GM19397 (cell line): Measurements from ENCODE around the gene BTBD19.
A peak's percentile ranks its signal among the peaks of the same experiment; 100 is the strongest.
"Not testable (repeated sequence)": the region's sequence is repeated elsewhere in the genome, so short reads cannot be mapped to it uniquely, and the experiment has no call there.

Experiments used
- ATAC-seq: cut with Tn5 transposase; IDR thresholded peaks from one replicate; pipeline ENCODE4 v1.9.1; 2021; ENCODE audit warnings: mild to moderate bottlenecking, moderate library complexity; ENCODE audit not compliant: unreplicated experiment

The BTBD19 gene

DNA sequence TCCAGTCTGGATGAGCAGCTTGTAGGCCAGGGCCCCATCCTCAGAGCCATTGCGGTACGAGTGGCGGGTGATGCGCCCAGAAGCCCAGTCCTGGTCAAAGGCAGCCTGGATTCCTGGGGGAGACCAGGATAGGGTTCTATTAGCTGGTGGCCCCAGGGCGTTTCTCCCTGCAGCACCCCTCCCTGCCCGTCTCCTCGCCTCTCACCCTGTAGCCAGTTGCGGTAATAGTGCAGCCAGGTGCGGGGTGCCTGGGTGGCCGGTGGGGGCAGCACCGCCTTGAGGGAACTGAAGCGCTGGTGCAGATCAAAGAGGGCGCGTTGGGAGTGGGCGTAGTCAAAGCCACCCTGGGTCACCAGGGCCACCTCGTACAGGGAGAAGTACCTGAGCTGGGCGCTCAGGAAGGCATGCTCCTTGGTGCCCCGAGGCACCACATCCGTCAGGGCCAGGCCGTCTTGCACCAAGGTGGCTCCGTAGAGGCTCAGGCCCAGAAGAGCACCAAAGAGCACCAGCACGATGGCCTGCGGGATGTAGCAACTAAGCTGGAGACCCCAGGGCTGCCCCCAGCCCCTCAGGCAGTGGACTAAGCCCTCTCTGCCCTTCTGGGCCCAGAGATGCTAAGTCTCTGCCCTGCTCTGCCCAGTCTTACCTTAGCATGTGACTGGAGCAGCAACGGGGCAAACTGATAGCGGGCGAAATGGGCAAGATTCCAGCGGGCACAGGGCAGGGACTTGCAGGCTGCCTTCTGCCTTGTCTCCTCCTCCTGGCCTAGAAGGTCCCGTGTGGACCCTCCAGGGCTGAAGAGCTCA, 19.1 kb downstream of the BTBD19 start:
- no peak for ATAC-seq

DNA sequence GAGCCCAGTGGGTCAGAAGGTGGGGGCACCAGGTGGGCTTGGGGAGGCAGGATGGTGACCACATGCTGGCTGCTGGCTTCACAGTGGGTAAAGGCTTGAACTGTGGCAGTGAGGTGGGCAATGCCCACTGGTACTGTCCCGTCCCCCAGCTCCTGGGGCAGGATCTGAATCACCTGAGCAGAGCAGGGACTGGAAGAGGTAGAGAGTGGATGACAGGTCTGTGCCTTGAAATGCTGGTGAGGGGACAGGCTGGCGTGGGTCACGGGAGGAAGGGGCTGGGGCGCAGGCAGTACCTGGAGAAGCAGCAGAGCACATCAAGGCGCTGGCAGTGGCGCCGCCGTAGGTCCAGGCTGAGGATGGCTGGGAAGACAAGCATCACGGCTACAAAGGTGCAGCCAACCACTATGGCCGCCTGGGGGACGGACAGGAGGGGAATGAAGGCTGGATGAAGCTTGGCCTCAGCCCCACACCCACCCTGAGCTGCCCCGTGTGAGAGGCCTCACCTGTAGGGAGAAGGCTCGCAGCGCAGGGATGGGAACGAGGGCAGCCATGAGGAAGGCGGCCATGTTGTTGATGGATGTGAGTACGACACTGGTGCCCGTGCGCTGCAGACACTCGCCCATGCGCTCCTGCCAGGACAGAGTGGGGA, 19.8 kb downstream of the BTBD19 start:
- ATAC-seq, result no peak

DNA sequence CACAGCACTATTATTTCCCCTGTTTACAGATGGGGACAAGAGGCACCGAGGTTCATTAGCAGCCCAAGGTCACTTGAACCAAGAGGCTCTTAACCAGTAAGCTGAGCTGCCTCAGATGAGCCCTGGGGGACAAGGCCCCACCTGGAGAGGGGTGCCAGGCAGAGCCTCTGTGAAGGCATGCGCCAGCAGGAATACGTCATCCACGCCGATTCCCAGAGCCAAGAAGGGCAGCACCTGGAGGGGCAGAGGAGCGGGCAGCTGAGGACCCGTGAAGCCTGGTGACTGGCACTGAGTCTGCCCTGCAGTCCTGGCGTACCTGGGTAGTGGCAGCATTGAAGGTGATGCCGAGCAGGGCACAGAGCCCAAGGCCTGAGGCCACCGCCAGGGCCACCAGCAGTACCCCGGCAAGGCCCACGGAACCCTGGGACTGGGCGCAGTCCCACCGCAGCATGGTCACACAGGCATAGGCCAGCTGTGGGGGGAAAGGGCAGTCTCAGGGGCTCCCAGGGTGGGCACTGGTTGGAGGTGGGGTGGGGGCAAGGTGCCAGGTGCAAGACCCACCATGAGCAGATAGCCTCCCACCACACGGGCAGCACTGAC, 20.6 kb downstream of the BTBD19 start:
- ATAC-seq, result no peak

DNA sequence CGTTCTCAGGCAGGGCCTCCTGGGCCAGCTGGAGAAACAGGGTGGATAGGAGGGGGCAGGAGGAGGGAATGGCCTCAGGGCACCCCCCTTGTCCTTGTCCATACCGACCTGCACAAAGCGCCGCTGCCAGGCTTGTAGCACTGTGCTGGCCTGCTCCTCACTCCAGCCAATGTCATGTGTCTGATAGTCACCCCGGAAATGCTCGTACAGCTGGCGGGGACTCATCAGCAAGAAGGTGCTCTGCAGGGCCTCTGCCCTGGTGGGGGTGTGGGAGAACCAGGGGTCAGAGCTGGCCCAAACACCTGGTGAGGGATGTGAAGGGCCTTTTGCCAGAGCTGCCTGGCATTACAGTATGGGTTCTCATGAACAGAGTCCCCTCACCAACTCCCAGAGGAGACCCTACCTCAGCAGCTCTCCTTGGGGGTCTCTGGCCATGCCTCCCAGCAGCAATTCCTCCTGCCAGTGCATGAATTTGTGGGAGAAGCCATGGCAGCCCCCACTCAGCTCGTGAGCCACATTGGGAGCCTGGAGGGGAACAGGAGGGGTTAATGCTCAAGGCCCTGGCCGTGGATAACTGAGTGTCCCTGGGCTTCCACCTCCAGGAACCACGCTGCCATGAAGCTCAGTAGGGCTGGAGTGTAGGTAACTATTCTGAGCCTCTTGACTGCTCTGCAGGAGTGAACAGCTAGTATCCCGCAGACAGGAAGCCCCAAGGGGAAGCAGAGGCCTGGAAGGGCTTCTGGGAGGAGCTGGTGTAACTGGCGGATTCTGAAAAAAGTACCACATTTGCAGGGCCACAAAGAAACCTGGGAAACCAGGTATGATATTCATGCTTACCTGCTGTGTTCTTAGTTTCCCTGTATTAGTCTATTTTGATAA, 21.4 kb downstream of the BTBD19 start:
- no peak for ATAC-seq

DNA sequence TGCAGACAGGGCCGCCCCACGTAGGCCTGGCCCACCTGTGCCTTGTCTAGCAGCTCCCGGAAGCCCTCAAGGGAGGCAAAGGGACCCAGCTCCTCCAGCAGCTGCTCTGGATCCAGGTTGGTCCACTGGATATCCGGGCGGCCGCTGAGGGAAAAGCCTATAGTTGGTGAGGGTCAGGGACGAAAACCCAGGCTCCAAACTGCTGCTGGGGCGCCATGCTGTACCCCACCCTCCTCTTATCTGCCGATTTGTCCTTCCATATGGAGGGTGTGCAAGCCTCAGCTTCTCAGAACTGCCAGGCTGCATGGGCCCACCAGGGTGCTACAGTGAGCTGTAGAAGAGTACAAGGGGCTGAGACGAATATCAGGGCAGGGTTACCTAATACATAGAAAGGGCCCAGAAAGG, 22.6 kb downstream of the BTBD19 start:
- no peak for ATAC-seq

DNA sequence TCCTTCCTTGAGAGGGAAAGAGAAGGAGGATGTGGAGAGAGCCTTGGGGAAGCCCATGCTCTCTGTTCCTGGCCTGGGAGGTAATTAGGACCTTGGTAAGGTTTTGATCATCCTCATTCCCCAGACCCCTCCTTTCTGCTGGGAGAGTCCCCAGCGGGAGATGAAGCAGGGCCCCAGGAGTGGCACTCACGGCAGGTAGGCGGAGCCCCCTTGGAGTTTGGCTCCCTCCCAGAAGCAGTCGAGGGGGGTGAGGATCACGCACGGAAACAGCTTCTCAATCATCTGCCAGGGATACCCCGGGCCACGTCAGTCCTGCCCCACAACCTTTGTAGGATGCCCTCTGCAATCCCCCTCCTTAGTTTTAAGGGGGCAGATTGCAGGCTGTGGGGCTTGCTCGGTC, 23.2 kb downstream of the BTBD19 start:
- ATAC-seq, result no peak

DNA sequence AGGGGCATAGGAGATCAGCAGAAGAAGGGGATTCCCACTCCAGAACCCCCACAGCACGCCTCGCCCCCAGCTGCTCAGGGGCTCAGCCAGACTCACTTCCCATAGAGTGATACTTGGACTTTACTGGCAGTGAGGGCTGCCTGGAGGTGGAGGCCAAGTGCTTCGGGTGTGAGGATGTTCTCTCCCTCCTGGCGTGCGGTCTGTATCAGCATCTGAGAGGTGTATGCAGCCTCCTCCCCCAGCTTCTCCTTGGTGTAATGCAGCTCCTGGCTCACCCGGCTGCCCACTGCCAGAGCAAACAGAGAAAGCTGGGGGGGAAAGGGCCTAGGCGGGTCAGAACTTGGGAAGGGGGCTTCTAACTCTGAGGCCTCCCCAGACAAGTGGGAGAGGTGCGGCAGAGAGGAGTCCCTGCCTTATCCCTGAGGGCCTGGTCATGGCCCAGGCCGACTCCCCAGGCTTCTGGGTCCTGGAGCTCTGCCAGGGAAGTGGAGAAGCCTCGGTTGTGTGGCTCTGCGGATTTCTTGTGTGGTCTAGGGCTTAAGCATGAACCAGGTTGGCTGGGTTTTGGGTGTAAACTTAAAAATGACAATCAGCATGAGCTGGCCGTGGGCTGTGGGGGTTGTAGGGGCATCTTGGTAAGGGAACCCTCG, 23.9 kb downstream of the BTBD19 start:
- no peak for ATAC-seq

DNA sequence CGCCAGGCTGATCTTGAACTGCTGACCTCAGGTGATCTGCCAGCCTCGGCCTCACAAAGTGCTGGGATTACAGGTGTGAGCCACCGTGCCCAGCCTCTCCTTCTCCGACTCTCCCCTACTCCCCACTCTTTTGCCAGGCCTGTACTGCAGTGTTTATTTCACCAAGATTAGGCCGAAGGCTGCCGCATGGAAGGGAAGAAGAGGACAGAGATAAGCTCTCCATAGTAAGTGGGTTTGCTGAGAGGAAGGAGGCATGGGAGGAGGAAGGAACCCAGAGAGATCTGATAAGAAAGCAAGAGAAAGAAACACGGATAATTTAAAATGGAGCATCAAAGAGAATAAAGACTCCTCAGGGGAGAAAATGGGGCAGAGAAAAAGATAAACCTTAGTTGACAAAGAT, 26.0 kb downstream of the BTBD19 start:
- no peak for ATAC-seq

DNA sequence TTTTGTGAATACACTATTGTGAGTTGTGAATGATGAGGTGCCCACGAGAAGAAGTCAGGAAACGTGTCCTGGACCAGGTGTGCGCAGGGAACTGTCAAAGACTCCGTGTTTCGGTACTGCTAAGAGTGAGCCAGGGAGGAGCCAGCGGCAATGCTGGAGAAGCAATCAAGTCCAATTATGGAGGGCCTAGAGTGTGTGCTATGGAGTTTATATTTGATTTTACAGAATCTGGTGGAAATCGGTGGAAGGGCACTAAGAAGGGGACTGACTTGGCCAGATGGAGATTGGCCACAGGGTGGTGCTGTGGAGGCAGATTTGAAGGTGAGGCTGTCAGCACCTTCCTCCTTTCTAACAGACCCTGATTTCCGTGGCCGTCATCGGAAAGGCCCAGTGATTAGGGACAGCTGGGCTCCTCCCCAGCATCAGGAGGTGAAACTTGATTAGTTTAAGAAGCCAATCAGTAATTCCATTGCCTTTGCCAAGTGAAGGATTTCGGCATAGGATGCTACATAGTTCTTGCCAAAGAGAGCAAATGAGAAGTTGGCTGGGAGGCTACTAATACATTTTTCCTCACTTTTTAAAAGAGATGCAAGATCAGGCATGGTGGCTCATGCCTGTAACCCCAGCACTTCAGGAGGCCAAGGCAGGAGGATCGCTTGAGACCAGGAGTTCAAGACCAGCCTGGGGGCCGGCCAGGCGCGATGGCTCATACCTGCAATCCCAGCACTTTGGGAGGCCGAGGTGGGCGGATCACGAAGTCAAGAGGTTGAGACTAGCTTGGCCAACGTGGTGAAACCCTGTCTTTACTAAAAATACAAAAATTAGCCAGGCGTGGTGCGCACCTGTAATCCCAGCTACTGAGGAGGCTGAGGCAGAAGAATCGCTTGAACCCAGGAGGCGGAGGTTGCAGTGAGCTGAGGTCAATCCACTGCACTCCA, 27.7 kb downstream of the BTBD19 start:
- peak; percentile 52 for ATAC-seq

DNA sequence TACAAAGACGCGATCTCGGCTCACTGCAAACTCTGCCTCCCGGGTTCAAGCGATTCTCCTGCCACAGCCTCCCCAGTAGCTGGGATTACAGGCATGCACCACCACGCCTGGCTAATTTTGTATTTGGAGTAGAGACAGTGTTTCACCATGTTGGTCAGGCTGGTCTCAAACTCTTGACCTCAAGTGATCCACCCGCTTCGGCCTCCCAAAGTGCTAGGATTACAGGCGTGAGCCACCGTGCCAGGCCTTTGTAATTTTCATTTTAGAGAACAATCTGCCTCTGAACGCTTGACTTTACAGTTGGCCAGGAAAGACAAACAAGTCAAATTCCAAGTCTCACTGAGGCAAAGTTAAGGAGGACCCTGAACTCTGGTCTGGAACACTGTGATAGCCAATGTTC, 30.0 kb downstream of the BTBD19 start:
- not testable (repeated sequence) for ATAC-seq

DNA sequence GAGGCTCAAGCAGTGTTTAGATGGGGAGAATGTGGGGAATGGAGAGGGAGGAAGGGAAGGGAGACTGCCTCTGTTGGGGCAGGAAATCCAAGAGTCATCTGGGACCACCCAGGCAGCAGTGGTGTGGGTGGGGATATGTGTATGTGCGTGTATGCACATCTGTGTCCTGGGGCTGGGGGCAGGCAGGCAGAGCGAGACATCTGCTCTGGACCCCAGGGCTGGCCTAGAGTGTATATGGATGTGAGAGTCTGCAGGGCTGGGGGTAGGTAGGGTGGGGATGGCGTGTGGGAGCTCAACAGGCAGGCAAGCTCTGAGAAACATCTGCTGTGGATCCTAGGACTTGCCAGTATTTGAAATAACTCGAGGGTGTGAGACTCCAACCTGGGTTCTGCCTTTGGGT, 31.3 kb downstream of the BTBD19 start:
- no peak for ATAC-seq

DNA sequence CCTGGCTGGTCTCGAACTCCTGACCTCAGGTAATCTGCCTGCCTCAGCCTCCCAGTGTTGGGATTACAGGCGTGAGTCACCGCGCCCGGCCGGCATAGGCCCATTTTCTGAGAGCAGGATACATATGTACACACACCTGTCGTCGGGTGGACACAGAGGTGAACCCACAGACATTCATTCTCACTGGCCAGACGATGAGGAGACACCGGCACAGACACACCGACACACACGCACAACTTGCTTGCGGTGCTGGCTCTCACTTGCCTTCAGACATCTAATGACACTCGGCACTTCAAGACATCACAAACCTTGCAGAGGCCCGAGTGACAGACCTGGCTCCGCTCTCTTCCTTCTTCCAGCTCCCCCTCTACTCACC, 34.2 kb downstream of the BTBD19 start:
- no peak for ATAC-seq

DNA sequence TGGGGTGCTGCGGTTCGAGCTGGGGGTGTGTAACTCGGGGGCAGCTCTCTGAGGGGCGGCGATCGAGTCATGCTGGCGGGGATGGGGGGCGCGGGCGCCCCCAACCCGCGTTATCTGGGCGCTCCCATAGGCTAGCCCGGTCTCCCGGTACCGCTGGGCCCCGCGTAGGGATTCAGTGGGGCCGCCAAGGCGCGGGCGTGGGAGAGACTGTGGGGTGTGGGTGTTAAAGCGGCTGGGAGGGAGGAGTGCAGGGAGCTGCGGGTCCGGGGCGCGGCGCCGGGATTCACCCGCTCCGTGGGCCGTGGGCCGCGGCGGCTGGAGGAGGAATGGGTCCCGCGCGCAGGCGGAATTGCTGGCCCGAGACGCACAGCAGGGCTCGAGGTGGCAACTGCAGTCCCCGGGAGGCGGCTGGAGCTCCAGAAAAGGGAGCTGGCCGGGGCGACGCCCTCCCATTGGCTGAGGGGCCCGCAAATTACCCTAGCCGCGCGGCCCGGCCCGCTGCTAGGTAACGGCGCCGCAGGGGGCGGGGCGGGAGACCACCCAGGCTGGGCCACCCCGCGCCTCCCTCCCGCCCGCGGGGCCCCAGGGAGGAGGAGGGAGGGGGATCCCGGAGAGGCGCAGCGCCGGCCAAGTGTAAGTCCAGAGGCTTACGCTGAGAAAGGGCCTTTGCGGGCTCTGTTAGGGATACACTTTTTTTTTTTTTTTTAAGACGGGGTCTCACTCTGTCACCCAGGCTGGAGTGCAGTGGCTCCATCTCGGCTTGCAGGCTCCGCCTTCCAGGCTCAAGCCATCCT, 34.7 kb downstream of the BTBD19 start, which contains the start of gene PTCH2:
Gene PTCH2 (minus strand): TSS at position 392 of the 794 bp plus-strand sequence. CDS start 321 bp downstream, at position 71.
- no peak for ATAC-seq

DNA sequence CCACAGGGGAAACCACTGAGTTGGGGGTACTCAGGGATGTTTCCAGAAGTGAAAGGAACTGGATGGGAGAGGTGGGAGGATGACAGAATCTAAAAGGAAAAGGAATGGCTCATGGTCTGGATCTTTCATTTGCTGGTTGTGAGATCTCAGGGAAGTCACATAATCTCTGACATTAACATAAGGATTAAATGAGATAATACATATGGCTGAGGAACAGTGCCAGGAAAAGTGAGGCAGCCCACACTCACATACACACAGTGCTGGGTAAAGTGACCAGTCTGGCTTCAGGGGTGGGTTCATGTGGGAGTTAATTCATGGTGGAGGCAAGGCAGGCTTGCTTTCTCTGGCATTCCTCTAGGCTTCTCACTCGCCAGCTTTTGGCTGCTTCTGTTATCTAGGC, 38.7 kb downstream of the BTBD19 start:
- no peak for ATAC-seq

DNA sequence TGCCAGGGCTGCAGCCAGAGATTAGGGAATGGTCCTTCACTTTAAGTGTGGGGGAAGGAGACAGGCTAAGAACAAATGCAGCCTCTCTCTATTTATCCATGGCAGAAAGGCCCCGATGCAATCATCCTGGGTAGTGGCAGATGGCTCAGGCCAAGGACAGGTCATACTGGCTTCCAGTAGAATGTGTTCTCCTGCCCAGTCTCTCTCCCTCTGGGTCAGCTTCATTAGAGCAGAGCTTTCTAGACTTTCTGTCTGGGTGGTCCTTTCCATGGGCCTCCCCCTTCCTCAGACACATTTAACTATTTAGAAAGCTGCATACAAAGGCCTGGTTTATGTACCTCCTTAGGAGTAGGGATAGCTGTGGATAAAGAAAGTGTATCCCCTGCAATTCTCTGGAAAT, 39.5 kb downstream of the BTBD19 start:
- ATAC-seq, result no peak

DNA sequence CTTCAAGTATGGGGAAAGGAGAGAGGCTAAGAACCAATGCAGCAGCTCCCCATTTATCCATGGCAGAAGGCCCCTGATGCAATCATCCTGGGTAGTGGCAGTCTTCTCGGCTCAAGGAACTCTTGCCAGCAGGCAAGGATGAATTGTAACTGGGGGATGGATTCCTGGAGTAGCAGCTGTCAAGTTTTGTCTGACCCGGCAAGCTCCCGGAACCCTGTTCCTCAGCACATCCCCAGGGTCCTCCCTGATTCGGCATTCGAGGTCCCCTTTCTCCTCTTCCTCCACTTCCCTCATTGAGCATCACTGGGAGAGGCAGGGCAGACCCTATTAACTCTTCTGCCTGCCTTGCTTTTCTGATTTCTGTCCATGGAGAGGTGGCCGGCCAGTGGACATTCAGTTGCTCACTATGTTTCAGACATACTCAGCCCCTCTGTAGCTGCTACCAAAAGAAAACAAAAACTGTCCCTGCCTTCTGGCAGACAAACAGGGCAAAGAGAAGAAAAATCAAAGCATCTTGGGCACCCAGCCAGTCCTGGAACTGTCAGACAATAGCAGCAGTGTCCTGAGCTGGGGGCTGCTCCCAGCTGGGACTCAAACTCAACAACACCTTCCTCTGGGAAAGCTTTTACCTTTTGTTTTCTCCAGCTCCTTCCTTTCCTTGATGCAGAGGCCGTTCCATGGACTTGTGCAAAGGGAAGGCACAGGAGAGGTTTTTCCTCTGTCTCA, 40.3 kb downstream of the BTBD19 start:
- no peak for ATAC-seq

DNA sequence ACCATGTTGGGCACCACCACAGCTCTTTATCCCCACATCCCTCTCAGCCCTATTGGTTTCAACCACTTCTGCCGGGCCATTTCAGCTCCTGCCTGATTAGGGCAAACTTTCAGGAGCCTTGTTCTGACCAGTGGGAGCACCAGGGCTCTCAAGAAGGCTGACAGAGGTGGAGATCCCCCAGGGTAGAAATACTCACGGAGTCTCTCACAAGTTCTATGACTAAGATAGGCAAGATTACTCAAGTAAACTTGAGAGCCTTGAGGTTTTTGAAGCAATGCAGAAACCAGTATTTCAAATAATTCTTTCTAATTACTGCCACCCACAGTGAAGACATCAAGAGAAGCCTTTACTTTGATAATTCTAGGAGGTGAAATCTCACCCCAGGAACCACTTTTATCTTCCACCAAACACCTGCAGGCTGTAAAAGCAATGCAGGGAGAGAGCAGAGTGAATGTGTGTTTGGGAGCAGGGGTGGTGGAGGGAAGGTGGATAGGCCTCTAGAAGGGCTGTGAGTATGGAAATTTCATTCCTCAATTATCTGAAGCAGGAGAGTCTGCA, 41.3 kb downstream of the BTBD19 start:
- ATAC-seq, result no peak

DNA sequence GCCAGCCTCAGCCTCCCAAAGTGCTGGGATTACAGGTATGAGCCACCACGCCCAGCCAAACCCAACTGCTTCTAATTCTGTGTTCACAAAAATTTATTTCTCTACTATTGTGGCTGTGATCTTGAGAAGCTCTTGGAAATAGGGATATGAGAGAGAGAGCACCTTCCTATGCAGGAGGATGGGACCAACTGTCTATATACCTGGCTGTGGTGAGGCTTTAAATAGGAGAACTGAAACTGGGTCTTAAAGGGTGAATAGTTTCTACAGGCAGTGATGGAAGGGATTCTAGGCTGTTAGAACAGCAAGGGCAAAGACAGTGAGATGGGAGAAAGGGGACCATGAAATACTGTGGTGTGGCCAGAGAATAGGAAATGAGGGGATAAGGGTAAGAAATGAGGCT, 43.0 kb downstream of the BTBD19 start:
- ATAC-seq, result no peak
